ENCODE data around the gene UBAP1L.

- TF ChIP-seq EP300 (IDR thresholded peaks at IDR 0.05) (no peak), CTCF (IDR thresholded peaks at IDR 0.05) (no peak), POLR2AphosphoS5 (IDR thresholded peaks at IDR 0.05) (no peak)
Observed at GRCh38 chr15:65094294-65094995, 20.6 kb downstream of the UBAP1L start.
